K562 (cell line): ENCODE measurements around the gene ATG10. TPM values are rescaled to one million over a fixed set of nuclear protein-coding genes. Genes with fewer than 3 reads are reported as not detected.
"Not testable (repeated sequence)": the region's sequence is repeated elsewhere in the genome, so short reads cannot be mapped to it uniquely, and the experiment has no call there.

ENCODE experiments used
- ATAC-seq: fragments of 200-7000 bp; cut with Tn5 transposase; 3 replicates; pipeline ENCODE4 v1.9.1; 2020; ENCODE audit warnings: moderate library complexity
- BruUV-seq: library from RNA; stranded (reverse); fragments of 400-500 nt; replicated peaks from 2 replicates; lab custom pipeline; 2021; lab: Mats Ljungman, UMichigan
- CTCF ChIA-PET: fragments of 300-600 bp; formaldehyde crosslinking; extraction: SDS; loops from one replicate; lab custom pipeline; 2021; ENCODE audit warnings: low intra/inter-chr PET ratio; lab: Yijun Ruan, JAX
- POLR2A ChIA-PET: fragments of 300-600, 350-650 bp; sonication (Branson Sonifier 250); formaldehyde crosslinking; extraction: SDS; loops from one replicate; lab custom pipeline; 2021; ENCODE audit warnings: antibody characterized with exemption, inconsistent platforms; lab: Yijun Ruan, JAX
- DNase-seq, 4 experiments: peaks; one replicate each; pipeline versions ENCODE4 v3.0.0 to v3.0.0-alpha.2; 2011 to 2018; ENCODE audit warnings: low spot score in 3 of 4, mixed read lengths in 3 of 4; ENCODE audit errors: extremely low read depth in 1 of 4
- FAIRE-seq: peaks from 2 replicates; lab custom pipeline; 2011; peaks lifted over from hg19 to GRCh38; lab: Jason Lieb, UNC
- H2AFZ ChIP-seq: 2 replicates; pipeline ENCODE4 v1.6.0; 2011; ENCODE audit warnings: low read depth, low read length, control low read depth, inconsistent platforms
- H3K27ac ChIP-seq: fragments of 200-600 bp; 3 replicates; pipeline ENCODE4 v1.8.0; 2011; ENCODE audit warnings: low read depth, mild to moderate bottlenecking, control low read depth, inconsistent platforms, low read length, moderate library complexity, mixed read lengths; ENCODE audit errors: extremely low read depth
- H3K27me3 ChIP-seq, 2 experiments: fragments of 300-600 bp in 1 of 2; 2 replicates in 1 of 2; 3 replicates in 1 of 2; pipeline versions ENCODE4 v1.6.0 to v1.8.0; 2011; ENCODE audit warnings: inconsistent platforms in 2 of 2, low read length in 2 of 2, mild to moderate bottlenecking in 1 of 2, mixed read lengths in 1 of 2, moderate library complexity in 1 of 2; ENCODE audit not compliant: control insufficient read depth in 2 of 2, insufficient read depth in 2 of 2
- H3K36me3 ChIP-seq: fragments of 300-600 bp; 3 replicates; pipeline ENCODE4 v1.8.0; 2011; ENCODE audit warnings: mild to moderate bottlenecking, low read length, inconsistent platforms; ENCODE audit not compliant: control insufficient read depth, insufficient read depth
- H3K4me1 ChIP-seq, 2 experiments: fragments of 200-600 bp in 1 of 2; replicated peaks in 1 of 2; 2 replicates in 1 of 2; 3 replicates in 1 of 2; pipeline versions ENCODE4 v1.5.1 to v1.8.0; 2011; ENCODE audit warnings: inconsistent platforms in 2 of 2, low read length in 2 of 2, mild to moderate bottlenecking in 1 of 2, mixed read lengths in 1 of 2, moderate library complexity in 1 of 2; ENCODE audit not compliant: control insufficient read depth in 2 of 2, insufficient read depth in 2 of 2
- H3K4me2 ChIP-seq: 2 replicates; pipeline ENCODE4 v1.6.1; 2011; ENCODE audit warnings: low read length, control low read depth, inconsistent platforms, mixed read lengths; ENCODE audit not compliant: insufficient read depth
- H3K4me3 ChIP-seq: fragments of 200-600 bp; sonication (generic), shearing (Covaris generic); 2 replicates; pipeline ENCODE4 v1.5.1; 2016; ENCODE audit warnings: control low read depth, inconsistent platforms
- H3K79me2 ChIP-seq: fragments of 200-600 bp; 3 replicates; pipeline ENCODE4 v1.8.0; 2011; ENCODE audit warnings: low read length, inconsistent platforms; ENCODE audit not compliant: control insufficient read depth, insufficient read depth
- H3K9ac ChIP-seq, 2 experiments: 2 replicates each; pipeline versions ENCODE4 v1.6.0 to v1.6.1; 2011; ENCODE audit warnings: low read depth in 2 of 2, low read length in 2 of 2, control low read depth in 1 of 2, inconsistent platforms in 1 of 2, mild to moderate bottlenecking in 1 of 2, mixed read lengths in 1 of 2; ENCODE audit not compliant: insufficient read depth in 1 of 2
- H3K9me1 ChIP-seq: one replicate; pipeline ENCODE4 v1.6.0; 2011; ENCODE audit warnings: inconsistent platforms, mild to moderate bottlenecking, low read length, moderate library complexity; ENCODE audit not compliant: control insufficient read depth, insufficient read depth
- H3K9me3 ChIP-seq: replicated peaks from 2 replicates; pipeline ENCODE4 v1.5.1; 2011; ENCODE audit warnings: low read depth, low read length, inconsistent platforms; ENCODE audit not compliant: control insufficient read depth, insufficient read depth
- H4K20me1 ChIP-seq: replicated peaks from 2 replicates; pipeline ENCODE4 v1.6.1; 2011; ENCODE audit warnings: low read length, inconsistent platforms, mixed read lengths; ENCODE audit not compliant: control insufficient read depth, insufficient read depth
- ARNT ChIP-seq, 2 experiments: fragments of 450-650 bp; IDR thresholded peaks; 2 replicates each; pipeline ENCODE4 v1.6.1; 2016; ENCODE audit warnings: mild to moderate bottlenecking in 1 of 2
- E2F3 ChIP-seq: fragments of 250-450 bp; sonication (Bioruptor Pico); IDR thresholded peaks from 2 replicates; pipeline ENCODE4 v1.4.0; 2020; ENCODE audit warnings: mild to moderate bottlenecking
- HMG20A ChIP-seq: fragments of 450-650 bp; formaldehyde crosslinking; conservative IDR thresholded peaks from 2 replicates; pipeline ENCODE4 v1.4.0; 2020; ENCODE audit warnings: mild to moderate bottlenecking, mixed read lengths
- MCM5 ChIP-seq: fragments of 450-650 bp; IDR thresholded peaks from 2 replicates; pipeline ENCODE4 v1.6.1; 2016; ENCODE audit warnings: low read depth
- TCFL5 ChIP-seq: fragments of 250-450 bp; sonication (Bioruptor Pico); conservative IDR thresholded peaks from 2 replicates; pipeline ENCODE4 v1.6.1; 2021; ENCODE audit warnings: mild to moderate bottlenecking, moderate library complexity, matching md5 sums
- ZNF146 ChIP-seq: IDR thresholded peaks from one replicate; pipeline ENCODE4 v1.6.1; 2018; ENCODE audit warnings: missing compliant biosample characterization; ENCODE audit not compliant: unreplicated experiment
- WGBS: fragments of 100-300 bp; shearing (Covaris generic); methylation state at CpG from one replicate; pipeline ENCODE4 v1.1.6; 2016; ENCODE audit warnings: low coverage, mixed read lengths; ENCODE audit not compliant: insufficient coverage; ENCODE audit errors: missing lambda C conversion rate; 5-methylcytosine and 5-hydroxymethylcytosine counted together
- in situ Hi-C: fragments of 300-500 bp; cut with MboI; formaldehyde crosslinking; loops from 4 replicates; pipeline ENCODE4 v1.15.0; 2018; ENCODE audit warnings: inconsistent platforms, mixed read lengths
- intact Hi-C: fragments of 100-400 bp; cut with micrococcal nuclease; formaldehyde crosslinking; loops from 2 replicates; pipeline ENCODE4 v1.14.2; 2022
- polyA plus RNA-seq, 8 experiments: library from polyadenylated mRNA; depleted of rRNA in 4 of 8; stranded (reverse) in 5 of 8; unstranded in 3 of 8; fragments of >200 nt; fragmentation: Nextera tagmentation in 2 of 8; fragmentation: Illumina TruSeq in 1 of 8; extraction: Ambion mirVana in 2 of 8; extraction: Trizol in 1 of 8; gene quantifications; 2 replicates each; pipeline versions ENCODE4 v1.2.1 to v1.2.3, GENCODE V29; 2011 to 2014; ENCODE audit warnings: inconsistent platforms in 1 of 8, missing spikeins in 1 of 8
- total RNA-seq, 7 experiments: library from RNA; depleted of rRNA in 6 of 7; stranded (reverse); fragments of >200 nt in 6 of 7; fragmentation: Illumina TruSeq in 2 of 7; extraction: Trizol in 2 of 7; gene quantifications; 2 replicates each; pipeline versions ENCODE4 v1.2.1 to v1.2.3, GENCODE V29; 2011 to 2021; ENCODE audit warnings: low replicate concordance in 1 of 7
- TF ChIP-seq, protein P1 (sequence below): sonication (generic); formaldehyde crosslinking; IDR thresholded peaks from 2 replicates; pipeline ENCODE4 v1.8.0; 2022; ENCODE audit warnings: mild to moderate bottlenecking, missing genetic modification reagents
- TF ChIP-seq, protein P2 (sequence below): sonication (generic); formaldehyde crosslinking; IDR thresholded peaks from 2 replicates; pipeline ENCODE4 v1.9.0; 2022; ENCODE audit warnings: mild to moderate bottlenecking, missing genetic modification reagents

ATG10 gene
- total and polyA plus RNA-seq, 9 of the 15 experiments (the other 6 are each of a cell fraction or from before 2014, with no cell fraction given), result 7.0 to 18.8 (median 14.6) TPM

DNA sequence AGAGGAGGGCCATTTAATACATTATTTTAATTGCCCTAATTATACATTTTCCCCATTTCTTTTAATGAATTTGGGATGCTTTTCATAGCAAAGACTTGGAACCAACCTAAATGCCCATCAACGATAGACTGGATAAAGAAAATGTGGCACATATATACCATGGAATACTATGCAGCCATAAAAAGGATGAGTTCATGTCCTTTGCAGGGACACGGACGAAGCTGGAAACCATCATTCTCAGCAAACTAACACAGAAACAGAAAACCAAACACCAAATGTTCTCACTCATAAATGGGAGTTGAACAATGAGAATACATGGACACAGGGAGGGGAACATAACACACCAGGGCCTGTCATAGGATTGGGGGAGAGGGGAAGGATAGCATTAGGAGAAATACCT is 96.2 kb downstream of the ATG10 start:
- not testable (repeated sequence) for H3K4me2 ChIP-seq, FAIRE-seq, H3K36me3 ChIP-seq, H3K9me3 ChIP-seq
- peak; percentile 76 for TF ChIP-seq ZNF146 (CRISPR knock-in tag)
- TF ChIP-seq, all 486 proteins: peak for 1; not testable (repeated sequence) for 485
- DNase-seq, H3K9me1 ChIP-seq, H3K4me3 ChIP-seq, BruUV-seq, H4K20me1 ChIP-seq, intact Hi-C loops, in situ Hi-C loops, H3K9ac ChIP-seq, H2AFZ ChIP-seq, POLR2A ChIA-PET, ATAC-seq, H3K4me1 ChIP-seq, H3K27me3 ChIP-seq, H3K27ac ChIP-seq, H3K79me2 ChIP-seq: not testable (repeated sequence)
- WGBS, result 98% methylated on average over 3 of the region's 3 CpGs
- CTCF ChIA-PET, result interaction anchor here (0.6 kb wide), 1 partner anchor 10 kb away, joined by 3 read pairs; no protein-coding TSS in a partner anchor

DNA sequence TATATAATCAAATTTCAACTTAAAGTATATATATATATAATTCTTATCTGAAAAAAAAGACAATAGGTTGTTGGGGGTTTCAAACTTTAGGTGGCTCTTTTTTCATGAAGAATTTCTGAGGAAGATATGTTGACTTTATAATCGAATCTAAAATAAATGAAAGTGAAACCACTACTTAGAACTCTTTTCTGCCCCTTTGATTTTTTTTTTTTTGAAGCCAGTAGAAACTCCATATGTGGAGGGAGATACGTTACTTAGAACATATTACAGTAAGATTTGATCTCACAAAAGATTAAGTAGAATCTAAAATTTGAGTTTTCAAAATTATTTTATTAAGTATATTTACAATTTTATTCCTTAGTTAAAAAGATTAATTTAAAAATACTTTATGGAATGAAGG is 96.9 kb downstream of the ATG10 start:
- H3K9me1 ChIP-seq, result no peaks in the 10 kb centered on the region
- no peak for ATAC-seq
- no peaks in the 10 kb centered on the region for H4K20me1 ChIP-seq
- no peak overlapping the region for H3K4me3 ChIP-seq
- intact Hi-C loops, result no loop called here
- CTCF ChIA-PET, result interaction anchor here (0.6 kb wide), 1 partner anchor 10 kb away, joined by 3 read pairs; no protein-coding TSS in a partner anchor
- H3K9ac ChIP-seq, result no peak overlapping the region
- H3K9me3 ChIP-seq, result no peaks in the 10 kb centered on the region
- in situ Hi-C loops, result no loop called here
- POLR2A ChIA-PET, result no interaction called here
- H3K4me2 ChIP-seq, result no peak overlapping the region
- H3K36me3 ChIP-seq, result no peaks in the 10 kb centered on the region
- no peaks in the 10 kb centered on the region for H3K79me2 ChIP-seq
- H2AFZ ChIP-seq, result no peak overlapping the region
- FAIRE-seq, result no peak
- H3K27me3 ChIP-seq, result no peaks in the 10 kb centered on the region
- no TSS peak for BruUV-seq
- DNase-seq, result no peak
- no peak overlapping the region for H3K27ac ChIP-seq
- H3K4me1 ChIP-seq, result no peaks in the 10 kb centered on the region
- 68% methylated on average over 2 of the region's 2 CpGs for WGBS
- TF ChIP-seq E2F3 (CRISPR knock-in tag) (no peak), MCM5 (no peak), TCFL5 (CRISPR knock-in tag) (no peak), ARNT (IDR thresholded peaks at IDR 0.05) (no peak), HMG20A (CRISPR knock-in tag) (no peak)
- TF ChIP-seq, protein P1, sequence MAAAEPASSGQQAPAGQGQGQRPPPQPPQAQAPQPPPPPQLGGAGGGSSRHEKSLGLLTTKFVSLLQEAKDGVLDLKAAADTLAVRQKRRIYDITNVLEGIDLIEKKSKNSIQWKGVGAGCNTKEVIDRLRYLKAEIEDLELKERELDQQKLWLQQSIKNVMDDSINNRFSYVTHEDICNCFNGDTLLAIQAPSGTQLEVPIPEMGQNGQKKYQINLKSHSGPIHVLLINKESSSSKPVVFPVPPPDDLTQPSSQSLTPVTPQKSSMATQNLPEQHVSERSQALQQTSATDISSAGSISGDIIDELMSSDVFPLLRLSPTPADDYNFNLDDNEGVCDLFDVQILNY (CRISPR knock-in tag), result no peak
- TF ChIP-seq, protein P2, sequence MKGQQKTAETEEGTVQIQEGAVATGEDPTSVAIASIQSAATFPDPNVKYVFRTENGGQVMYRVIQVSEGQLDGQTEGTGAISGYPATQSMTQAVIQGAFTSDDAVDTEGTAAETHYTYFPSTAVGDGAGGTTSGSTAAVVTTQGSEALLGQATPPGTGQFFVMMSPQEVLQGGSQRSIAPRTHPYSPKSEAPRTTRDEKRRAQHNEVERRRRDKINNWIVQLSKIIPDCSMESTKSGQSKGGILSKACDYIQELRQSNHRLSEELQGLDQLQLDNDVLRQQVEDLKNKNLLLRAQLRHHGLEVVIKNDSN (CRISPR knock-in tag), result no peak
